ENCODE data around the gene SLC51A.
"Not testable (repeated sequence)": the region's sequence is repeated elsewhere in the genome, so short reads cannot be mapped to it uniquely, and the experiment has no call there.

Gene SLC51A

GRCh38 chr3:196244166-196244565, 27.8 kb downstream of the SLC51A start:
- FAIRE-seq, result not testable (repeated sequence)

DNA sequence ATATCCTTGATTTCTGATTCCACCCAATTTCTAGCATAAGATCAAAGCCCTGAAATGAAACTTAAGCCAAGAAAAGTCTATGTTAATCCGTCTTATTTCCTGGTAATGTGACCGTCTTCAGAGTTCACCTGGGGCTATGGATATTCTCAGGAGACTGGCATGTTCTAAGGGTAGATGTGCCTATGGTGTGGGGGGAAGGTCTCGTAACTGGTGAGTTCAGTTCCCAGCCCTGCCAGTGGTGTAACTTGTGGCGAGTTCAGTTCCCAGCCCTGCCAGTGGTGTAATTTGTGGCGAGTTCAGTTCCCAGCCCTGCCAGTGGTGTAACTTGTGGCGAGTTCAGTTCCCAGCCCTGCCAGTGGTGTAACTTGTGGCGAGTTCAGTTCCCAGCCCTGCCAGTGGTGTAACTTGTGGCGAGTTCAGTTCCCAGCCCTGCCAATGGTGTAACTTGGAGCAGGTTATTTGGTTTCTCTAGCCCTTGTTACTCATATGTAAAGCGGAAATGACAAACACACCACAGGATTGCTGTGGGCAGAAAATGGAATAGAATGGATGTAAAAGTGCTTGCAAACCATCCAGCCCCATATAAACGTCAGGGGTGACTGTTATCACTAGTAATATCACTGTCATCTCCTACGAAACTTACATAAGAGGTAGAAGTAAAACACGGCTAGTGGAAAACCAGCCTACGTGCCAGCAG, 30.4 kb downstream of the SLC51A start:
- FAIRE-seq, result no peak

- no peak for FAIRE-seq
Measured at GRCh38 chr3:196251918-196252317, 35.6 kb downstream of the SLC51A start.

GRCh38 chr3:196254376-196255283, 38.3 kb downstream of the SLC51A start:
- FAIRE-seq, result no peak

GRCh38 chr3:196255776-196256175, 39.4 kb downstream of the SLC51A start:
- FAIRE-seq, result no peak

- FAIRE-seq, result no peak
Measured at GRCh38 chr3:196260784-196261183, 44.5 kb downstream of the SLC51A start.

DNA sequence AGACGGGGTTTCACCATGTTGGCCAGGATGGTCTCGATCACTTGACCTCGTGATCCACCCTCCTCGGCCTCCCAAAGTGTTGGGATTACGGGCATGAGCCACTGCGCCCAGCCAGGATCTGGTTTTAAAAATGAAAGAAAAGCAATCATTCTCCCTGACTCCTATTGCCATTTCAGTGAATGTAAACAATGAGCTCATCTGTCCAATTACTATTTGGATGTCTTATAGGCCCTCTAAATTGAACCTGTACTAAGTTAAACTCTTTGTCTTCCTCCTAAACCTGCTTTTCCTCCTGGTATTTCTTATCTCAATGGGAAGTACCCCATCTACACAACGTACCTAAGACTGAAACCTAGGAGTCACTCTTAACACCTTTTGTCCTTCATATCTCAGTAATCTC, 47.5 kb downstream of the SLC51A start:
- FAIRE-seq, result no peak

- no peak for FAIRE-seq
Measured at GRCh38 chr3:196268284-196269163, 52.2 kb downstream of the SLC51A start.

DNA sequence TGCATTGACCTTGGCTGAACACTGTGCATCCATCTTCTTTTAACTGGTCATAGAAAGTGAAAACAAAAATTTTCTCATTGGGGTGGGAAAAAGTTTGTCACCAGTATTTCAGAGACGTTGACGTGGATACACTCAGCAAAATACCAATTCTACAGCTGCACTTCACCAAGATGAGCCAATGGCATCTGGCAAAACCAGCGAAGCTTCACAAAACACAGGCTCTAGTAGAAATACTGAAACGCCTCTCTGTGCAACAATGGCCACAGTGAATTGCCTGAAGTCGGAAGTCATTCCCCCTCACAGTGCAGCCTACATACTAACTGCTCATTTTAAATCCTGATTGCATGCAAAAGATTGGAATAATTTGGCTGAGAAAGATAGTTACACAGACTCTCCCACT, 54.2 kb downstream of the SLC51A start:
- FAIRE-seq, result no peak

DNA sequence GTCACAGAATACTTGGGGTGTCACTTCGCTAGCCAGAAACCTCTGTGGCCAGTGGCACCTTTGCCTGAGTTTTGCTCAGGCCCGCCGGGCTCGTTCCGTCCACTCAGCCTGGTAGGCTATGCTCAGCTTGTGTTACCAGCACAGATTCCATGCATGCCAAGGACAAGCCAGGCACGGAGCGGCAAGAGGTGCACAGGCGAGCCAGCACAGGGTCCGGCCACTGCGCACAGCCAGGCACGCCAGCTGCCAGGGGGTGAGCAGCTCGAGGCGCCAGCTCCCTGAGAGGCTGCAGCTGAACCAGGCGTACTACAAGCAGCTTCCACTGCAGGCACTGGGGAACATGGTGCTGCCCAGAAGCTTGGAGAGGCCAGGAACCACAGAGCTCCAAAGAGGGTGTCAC, 56.5 kb downstream of the SLC51A start:
- no peak for FAIRE-seq

GRCh38 chr3:196273655-196274054, 57.3 kb downstream of the SLC51A start:
- no peak for FAIRE-seq

- FAIRE-seq, result no peak
Measured at GRCh38 chr3:196274585-196274984, 58.3 kb downstream of the SLC51A start.

- no peak for FAIRE-seq
Measured at GRCh38 chr3:196275126-196275525, 58.8 kb downstream of the SLC51A start.

DNA sequence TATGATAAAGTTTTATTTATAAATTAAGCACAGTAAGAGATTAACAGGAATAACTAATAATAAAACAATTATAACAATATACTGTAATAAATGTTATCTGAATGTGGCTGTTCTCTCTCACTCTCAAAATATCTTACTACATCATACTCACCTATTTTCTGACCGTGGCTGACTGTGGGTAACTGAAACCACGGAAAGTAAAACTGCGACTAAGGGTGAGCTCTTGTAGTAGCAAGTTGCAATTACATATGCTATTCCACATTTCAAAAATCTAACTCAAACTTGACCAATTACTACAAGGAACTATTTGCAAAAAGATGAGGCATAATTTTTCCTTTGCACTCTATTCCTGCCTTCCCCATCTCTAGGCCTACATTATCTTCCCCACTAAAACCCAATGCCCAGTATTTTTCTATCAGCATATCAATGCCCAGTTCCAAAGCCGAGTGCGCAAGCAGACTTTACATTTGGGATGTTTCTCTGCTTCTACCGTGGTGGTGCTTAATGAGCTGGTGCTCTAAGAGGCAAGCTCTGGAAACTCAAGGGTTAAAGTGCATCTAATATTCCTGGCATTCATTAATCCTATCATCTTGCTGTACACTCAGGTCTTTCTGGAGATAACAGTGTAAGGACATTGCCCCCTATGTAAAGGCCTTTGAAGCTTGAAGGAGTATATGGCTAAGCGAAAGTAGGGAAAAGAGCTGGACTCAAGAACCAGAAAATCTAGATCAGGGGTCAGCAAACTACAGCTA, 64.5 kb downstream of the SLC51A start:
- FAIRE-seq, result no peak

- no peak for FAIRE-seq
Measured at GRCh38 chr3:196281962-196282361, 65.6 kb downstream of the SLC51A start.

Measured in endometrium (tissue), 2 donors.